ENCODE data around the gene SFI1.

DNA sequence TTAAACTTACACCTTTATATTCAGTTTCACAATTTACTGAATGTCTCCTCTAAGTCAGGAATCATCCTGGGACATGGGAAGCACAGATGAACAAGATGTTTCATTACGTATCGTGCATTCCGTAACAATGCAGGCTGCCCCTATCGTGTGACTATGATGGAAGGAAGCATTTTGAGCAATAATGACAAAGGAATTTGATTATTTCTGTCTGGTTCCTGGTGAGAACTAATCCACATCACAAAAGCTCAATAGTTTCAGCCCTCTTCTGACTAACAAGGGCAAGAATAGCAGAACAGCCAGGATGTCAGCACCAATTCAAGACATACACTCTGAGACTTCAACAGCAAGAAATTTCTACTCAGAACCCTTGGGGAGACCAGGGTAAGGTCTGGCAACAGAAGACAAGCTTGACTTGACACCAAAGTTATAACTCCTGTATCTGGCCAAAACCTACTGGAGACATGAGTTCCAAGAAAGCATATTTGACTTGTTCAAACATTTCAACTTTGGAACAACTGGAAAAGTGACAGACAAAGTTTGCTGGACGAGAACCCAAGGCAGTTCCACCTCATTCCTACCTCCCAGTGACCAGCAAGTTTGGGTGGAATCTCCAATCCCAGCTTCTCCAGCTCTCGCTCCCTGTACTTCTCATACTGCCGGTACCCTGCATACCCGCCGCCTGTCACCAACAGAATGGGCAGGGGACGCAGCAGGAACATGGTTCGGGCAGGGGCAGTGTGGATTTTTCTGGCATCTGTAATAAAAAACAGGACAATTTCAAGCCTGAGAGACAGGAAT lies 151.4 kb downstream of the SFI1 start:
- TF ChIP-seq, protein P1, sequence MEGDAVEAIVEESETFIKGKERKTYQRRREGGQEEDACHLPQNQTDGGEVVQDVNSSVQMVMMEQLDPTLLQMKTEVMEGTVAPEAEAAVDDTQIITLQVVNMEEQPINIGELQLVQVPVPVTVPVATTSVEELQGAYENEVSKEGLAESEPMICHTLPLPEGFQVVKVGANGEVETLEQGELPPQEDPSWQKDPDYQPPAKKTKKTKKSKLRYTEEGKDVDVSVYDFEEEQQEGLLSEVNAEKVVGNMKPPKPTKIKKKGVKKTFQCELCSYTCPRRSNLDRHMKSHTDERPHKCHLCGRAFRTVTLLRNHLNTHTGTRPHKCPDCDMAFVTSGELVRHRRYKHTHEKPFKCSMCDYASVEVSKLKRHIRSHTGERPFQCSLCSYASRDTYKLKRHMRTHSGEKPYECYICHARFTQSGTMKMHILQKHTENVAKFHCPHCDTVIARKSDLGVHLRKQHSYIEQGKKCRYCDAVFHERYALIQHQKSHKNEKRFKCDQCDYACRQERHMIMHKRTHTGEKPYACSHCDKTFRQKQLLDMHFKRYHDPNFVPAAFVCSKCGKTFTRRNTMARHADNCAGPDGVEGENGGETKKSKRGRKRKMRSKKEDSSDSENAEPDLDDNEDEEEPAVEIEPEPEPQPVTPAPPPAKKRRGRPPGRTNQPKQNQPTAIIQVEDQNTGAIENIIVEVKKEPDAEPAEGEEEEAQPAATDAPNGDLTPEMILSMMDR (tag by site-specific recombination; IDR thresholded peaks at IDR 0.05) = no peak
- TF ChIP-seq ZBTB8A (tag by site-specific recombination; IDR thresholded peaks at IDR 0.05) = no peak
- TF ChIP-seq ZNF184 (tag by site-specific recombination; IDR thresholded peaks at IDR 0.05) = no peak
